SJSA1 (cell line): ENCODE measurements around the gene SPANXN2. TPM values are rescaled to one million over a fixed set of nuclear protein-coding genes. Genes with fewer than 3 reads are reported as not detected.
"Not testable (repeated sequence)": the region's sequence is repeated elsewhere in the genome, so short reads cannot be mapped to it uniquely, and the experiment has no call there.

Experiments used
- DNase-seq, 2 experiments: peaks; one replicate each; pipeline ENCODE4 v3.0.0-alpha.2; 2015 to 2020; ENCODE audit warnings: low spot score in 2 of 2, low read depth in 1 of 2
- H3K27ac ChIP-seq: fragments of 250-450 bp; sonication (Bioruptor Pico); 2 replicates; pipeline ENCODE4 v1.5.1; 2020; ENCODE audit warnings: mild to moderate bottlenecking, moderate library complexity
- H3K27me3 ChIP-seq: fragments of 250-450 bp; sonication (Bioruptor Pico); replicated peaks from 2 replicates; pipeline ENCODE4 v1.5.1; 2020; ENCODE audit warnings: mild to moderate bottlenecking, moderate library complexity
- H3K36me3 ChIP-seq: fragments of 250-450 bp; sonication (Bioruptor Pico); 2 replicates; pipeline ENCODE4 v1.5.1; 2020; ENCODE audit warnings: mild to moderate bottlenecking
- H3K4me1 ChIP-seq: fragments of 250-450 bp; sonication (Bioruptor Pico); replicated peaks from 2 replicates; pipeline ENCODE4 v1.6.1; 2021; ENCODE audit warnings: mild to moderate bottlenecking
- H3K4me3 ChIP-seq: fragments of 250-450 bp; sonication (Bioruptor Pico); 2 replicates; pipeline ENCODE4 v1.5.1; 2020; ENCODE audit warnings: mild to moderate bottlenecking
- H3K9me3 ChIP-seq: fragments of 250-450 bp; sonication (Bioruptor Pico); replicated peaks from 2 replicates; pipeline ENCODE4 v1.5.1; 2020; ENCODE audit warnings: mild to moderate bottlenecking
- total RNA-seq: library from RNA; depleted of rRNA; stranded (reverse); fragments of >200 nt; shearing (Covaris generic); gene quantifications from 2 replicates; pipeline ENCODE4 v1.2.3, GENCODE V29; 2014; rRNA removed

The SPANXN2 gene, protein sequence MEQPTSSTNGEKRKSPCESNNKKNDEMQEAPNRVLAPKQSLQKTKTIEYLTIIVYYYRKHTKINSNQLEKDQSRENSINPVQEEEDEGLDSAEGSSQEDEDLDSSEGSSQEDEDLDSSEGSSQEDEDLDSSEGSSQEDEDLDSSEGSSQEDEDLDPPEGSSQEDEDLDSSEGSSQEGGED
- not detected in 2 replicates for total RNA-seq

DNA sequence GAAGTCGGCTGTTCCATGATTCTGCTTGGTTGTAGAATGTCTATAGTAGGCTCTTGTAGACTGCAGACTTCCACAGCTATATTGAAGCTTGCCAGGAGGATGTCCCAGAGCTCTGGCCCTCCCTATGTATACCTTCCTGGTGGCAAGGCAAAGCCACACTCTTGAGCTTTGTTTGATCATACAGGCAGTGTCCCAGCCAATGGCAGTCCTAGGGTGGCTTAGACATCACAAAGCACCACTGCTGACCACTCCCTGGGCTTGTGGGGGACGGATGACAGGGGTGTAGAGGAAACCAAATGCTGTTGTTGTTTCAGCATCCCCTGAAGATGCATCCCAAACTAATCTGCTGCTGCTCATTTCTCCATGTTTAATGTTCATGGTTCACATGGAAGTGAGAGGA is at the start of gene SPANXN2:
TSS of gene SPANXN2 (minus strand) at position 101 of the 400 bp plus-strand sequence. CDS start at position 17, 84 bp downstream.
- not testable (repeated sequence) for H3K27ac ChIP-seq, H3K27me3 ChIP-seq, H3K4me3 ChIP-seq, DNase-seq, H3K36me3 ChIP-seq, H3K4me1 ChIP-seq, H3K9me3 ChIP-seq

DNA sequence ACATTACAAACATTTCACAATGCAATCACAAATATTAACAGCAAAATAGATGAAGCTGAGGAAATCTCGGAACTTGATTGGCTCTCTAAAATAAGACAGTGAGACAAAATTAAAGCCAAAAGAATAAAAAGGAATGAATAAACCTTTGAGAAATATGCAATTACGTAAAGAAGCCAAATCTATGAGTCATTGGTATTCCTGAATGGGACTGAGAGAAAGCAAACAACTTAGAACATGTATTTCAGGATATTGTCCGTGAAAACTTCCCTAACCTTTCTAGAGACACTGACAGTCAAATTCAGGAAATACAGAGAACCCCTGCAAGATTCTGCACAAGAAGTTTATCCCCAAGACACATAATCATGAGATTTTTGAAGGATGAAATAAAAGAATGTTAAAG is 48.4 kb upstream of the SPANXN2 start:
- DNase-seq: no peak
- no peaks in the 10 kb centered on the region for H3K9me3 ChIP-seq
- no peaks in the 10 kb centered on the region for H3K27me3 ChIP-seq
- H3K36me3 ChIP-seq: no peaks in the 10 kb centered on the region
- H3K4me3 ChIP-seq: no peak overlapping the region
- H3K27ac ChIP-seq: no peak overlapping the region
- H3K4me1 ChIP-seq: no peaks in the 10 kb centered on the region

DNA sequence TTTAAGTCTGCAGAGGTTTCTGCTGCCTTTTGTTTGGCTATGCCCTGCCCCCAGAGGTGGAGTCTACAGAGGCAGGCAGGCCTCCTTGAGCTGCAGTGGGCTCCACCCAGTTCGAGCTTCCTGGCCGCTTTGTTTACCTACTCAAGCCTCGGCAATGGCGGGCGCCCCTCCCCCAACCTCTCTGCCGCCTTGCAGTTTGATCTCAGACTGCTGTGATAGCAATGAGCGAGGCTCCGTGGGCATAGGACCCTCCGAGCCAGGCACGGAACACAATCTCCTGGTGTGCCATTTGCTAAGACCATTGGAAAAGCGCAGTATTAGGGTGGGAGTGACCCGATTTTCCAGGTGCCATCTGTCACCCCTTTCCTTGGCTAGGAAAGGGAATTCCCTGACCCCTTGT is 47.2 kb upstream of the SPANXN2 start:
- not testable (repeated sequence) for H3K4me3 ChIP-seq, H3K27me3 ChIP-seq, H3K36me3 ChIP-seq, DNase-seq, H3K27ac ChIP-seq, H3K4me1 ChIP-seq, H3K9me3 ChIP-seq

DNA sequence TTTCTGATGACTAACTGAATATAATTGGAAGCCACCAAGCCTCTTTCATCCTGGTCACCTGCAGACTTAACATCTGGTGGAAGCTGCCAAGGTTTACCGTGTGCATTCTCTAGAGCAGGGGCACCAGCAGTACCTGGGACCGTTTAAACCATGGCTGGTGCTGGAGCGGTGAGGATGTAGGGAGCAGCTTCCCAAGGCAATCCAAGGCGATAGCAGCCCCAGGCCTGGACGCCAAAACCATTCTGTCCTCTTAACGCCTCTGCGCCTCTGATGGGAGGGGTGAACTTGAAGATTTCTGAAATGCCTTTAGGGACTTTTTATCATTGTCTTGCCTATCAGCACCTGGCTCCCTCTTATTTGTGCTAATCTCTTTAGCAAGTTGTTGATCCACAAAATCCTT is 37.3 kb upstream of the SPANXN2 start:
- no peaks in the 10 kb centered on the region for H3K9me3 ChIP-seq
- no peaks in the 10 kb centered on the region for H3K4me1 ChIP-seq
- no peak for DNase-seq
- no peaks in the 10 kb centered on the region for H3K36me3 ChIP-seq
- no peak overlapping the region for H3K4me3 ChIP-seq
- H3K27me3 ChIP-seq: no peaks in the 10 kb centered on the region
- H3K27ac ChIP-seq: no peak overlapping the region

DNA sequence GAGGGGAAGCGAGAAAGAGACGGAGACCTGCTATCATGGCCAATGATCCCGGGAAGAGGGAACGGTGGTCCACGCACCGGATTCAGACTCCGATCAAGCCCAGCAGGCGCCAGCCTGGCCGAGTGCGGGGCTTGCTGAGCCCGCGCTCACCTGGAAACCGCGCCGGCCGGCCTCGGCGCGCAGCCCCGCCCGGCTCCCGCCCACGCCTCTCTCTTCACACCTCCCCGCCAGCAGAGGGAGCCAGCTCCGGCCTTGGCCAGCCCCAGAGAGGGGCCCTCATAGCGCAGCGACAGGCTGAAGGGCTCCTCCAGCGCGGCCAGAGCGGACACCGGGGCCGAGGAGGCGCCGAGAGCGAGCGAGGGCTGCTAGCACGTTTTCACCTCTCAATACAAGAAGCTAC is 36.8 kb upstream of the SPANXN2 start:
- no peak for DNase-seq
- no peak overlapping the region for H3K4me3 ChIP-seq
- no peaks in the 10 kb centered on the region for H3K4me1 ChIP-seq
- no peaks in the 10 kb centered on the region for H3K36me3 ChIP-seq
- no peak overlapping the region for H3K27ac ChIP-seq
- H3K9me3 ChIP-seq: no peaks in the 10 kb centered on the region
- H3K27me3 ChIP-seq: no peaks in the 10 kb centered on the region

DNA sequence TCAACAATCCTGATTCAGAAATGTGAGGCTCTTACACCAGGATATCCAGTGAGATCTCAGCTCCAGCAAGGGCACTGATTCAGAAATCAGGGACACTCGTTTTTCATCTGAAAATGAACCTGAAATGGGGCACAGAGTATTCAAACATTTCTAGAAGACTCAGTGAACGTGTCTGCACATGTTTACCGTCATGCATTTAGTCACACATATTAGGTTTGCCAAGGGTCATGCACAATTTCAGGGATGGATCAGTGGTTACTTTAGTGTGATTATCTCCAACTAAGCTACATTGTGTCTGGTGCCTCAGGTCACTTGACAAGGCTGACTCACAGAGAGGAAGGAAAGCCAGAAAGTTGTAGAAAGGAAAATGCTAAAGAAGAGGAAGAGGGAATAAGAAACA is 33.6 kb upstream of the SPANXN2 start:
- Histone ChIP-seq H3K4me1 (no peaks in the 10 kb centered on the region), H3K4me3 (no peak overlapping the region), H3K27ac (no peak overlapping the region), H3K36me3 (no peaks in the 10 kb centered on the region), H3K27me3 (no peaks in the 10 kb centered on the region), H3K9me3 (no peaks in the 10 kb centered on the region)
- DNase-seq: no peak

DNA sequence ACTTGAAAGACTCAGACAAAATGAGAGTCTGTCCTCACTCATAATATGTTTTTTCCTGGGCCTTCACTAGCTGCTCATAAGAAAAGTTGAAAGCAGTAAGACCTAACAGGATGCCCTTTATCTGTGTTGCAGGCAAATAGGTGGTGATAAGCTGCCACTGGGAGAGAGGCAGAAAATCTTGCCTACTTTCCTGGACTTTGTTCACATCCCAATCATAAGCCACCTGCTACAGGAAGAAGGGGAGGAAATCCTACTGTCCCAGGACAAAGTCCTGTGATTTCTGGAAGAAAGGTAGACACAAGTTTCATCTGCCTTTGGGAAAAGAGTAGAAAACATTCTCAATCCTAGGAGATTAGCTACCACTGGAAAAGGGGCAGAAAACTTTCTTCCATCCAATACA is 13.3 kb upstream of the SPANXN2 start:
- Histone ChIP-seq H3K4me1 (no peaks in the 10 kb centered on the region), H3K4me3 (no peak overlapping the region), H3K27me3 (no peaks in the 10 kb centered on the region), H3K9me3 (no peaks in the 10 kb centered on the region), H3K36me3 (no peaks in the 10 kb centered on the region), H3K27ac (no peak overlapping the region)
- DNase-seq: no peak

DNA sequence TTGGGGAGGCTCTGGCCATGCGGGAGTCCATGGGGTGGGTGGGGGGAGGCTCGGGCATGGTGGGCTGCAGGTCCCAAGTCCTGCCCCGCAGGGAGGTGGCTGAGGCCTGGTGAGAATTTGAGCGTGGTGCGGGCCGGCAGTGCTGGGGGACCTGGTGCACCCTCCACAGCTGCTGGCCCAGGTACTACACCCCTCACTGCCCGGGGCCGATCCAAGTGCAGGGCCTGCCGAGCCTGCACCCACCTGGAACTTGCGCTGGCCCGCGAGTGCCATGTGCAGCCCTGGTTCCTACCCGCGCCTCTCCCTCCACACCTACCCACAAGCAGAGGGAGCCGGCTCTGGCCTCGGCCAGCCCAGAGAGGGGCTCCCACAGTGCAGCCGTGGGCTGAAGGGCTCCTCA is 5.7 kb upstream of the SPANXN2 start:
- H3K4me3 ChIP-seq: no peak overlapping the region
- H3K4me1 ChIP-seq: no peaks in the 10 kb centered on the region
- H3K27me3 ChIP-seq: no peaks in the 10 kb centered on the region
- no peak overlapping the region for H3K27ac ChIP-seq
- H3K36me3 ChIP-seq: no peaks in the 10 kb centered on the region
- no peak for DNase-seq
- H3K9me3 ChIP-seq: no peaks in the 10 kb centered on the region

DNA sequence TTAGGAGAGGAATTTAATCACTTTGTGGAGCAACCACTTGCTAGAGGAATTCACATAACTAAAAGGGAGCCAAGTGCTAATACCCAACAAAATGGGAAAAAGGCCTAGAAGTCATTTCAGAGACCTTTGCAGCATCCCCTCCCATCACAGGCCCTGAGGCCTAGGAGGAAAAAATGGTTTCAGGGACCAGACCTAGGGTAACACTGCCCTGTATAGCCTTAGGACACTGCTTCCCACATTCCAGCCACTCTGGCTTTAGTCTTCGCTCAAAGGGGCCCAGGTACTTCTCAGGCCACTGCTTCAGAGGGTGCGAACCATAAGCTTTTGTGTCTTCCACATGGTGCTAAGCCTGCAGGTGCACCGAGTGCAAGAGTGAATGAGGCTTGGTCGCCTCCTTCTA is 19.1 kb downstream of the SPANXN2 start:
- H3K27me3 ChIP-seq: no peaks in the 10 kb centered on the region
- H3K4me3 ChIP-seq: no peak overlapping the region
- no peak overlapping the region for H3K27ac ChIP-seq
- H3K4me1 ChIP-seq: no peaks in the 10 kb centered on the region
- no peaks in the 10 kb centered on the region for H3K9me3 ChIP-seq
- H3K36me3 ChIP-seq: no peaks in the 10 kb centered on the region
- no peak for DNase-seq

DNA sequence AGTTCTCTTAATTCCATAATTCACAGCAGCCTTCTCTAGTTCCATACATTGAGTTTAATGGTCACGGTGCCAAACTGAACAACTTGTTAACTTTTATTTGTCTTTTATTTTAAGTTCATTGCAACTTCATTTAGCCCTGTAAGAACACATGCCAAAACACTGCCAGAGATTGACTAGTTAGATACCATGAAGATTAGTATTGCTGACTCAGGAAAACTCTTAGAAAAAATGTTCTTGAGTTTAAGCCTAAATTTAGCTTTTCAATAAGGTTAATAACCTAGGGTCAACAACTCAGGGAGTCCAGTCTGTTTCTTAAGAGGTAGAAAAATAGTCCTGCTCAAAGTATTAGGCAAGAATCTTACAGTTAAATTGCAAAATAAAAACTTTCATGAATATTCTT is 25.7 kb downstream of the SPANXN2 start:
- no peaks in the 10 kb centered on the region for H3K27me3 ChIP-seq
- no peaks in the 10 kb centered on the region for H3K36me3 ChIP-seq
- H3K27ac ChIP-seq: no peak overlapping the region
- H3K4me3 ChIP-seq: no peak overlapping the region
- no peak for DNase-seq
- no peaks in the 10 kb centered on the region for H3K9me3 ChIP-seq
- no peaks in the 10 kb centered on the region for H3K4me1 ChIP-seq

DNA sequence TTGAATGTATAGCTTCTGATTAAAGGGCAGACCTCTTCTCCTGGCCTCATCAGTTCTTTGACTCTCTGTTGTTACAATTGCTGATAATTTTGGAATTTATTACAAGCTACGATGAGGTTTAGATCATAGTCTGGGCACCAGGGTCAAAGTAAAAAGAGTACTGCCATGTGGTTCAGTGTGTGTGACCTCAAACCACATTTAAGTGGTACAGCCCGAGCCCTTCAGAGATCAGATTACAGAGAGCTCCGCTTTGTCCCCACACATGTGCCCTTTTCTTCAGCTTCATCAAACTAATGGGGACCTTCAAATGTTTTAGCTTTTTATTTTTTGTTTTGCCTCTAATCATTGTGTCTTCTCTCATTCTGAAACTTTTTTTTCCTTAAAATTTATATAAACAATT is 37.1 kb downstream of the SPANXN2 start:
- no peaks in the 10 kb centered on the region for H3K27me3 ChIP-seq
- no peaks in the 10 kb centered on the region for H3K4me1 ChIP-seq
- H3K9me3 ChIP-seq: no peaks in the 10 kb centered on the region
- H3K27ac ChIP-seq: no peak overlapping the region
- DNase-seq: no peak
- no peaks in the 10 kb centered on the region for H3K36me3 ChIP-seq
- H3K4me3 ChIP-seq: no peak overlapping the region

DNA sequence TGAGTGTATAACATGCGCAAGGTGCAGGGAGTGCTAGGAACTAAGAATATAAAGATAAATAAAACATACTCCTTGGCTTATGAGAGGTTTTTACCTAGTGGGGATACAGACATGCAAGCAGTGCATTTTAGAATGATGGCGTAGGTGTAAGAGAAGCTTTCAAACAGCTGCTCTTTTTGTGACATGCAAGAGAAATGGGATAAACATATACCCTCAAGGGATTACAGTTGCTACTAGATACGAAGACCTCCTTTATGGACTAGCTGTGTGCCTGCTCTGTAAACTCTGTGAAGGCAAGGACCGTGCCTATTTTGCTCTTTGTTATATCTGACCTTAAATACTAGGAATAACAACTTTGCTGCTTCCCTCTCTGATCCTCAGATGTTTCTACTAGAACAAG is 45.6 kb downstream of the SPANXN2 start:
- no peaks in the 10 kb centered on the region for H3K9me3 ChIP-seq
- no peaks in the 10 kb centered on the region for H3K4me1 ChIP-seq
- no peaks in the 10 kb centered on the region for H3K36me3 ChIP-seq
- H3K4me3 ChIP-seq: no peak overlapping the region
- no peaks in the 10 kb centered on the region for H3K27me3 ChIP-seq
- H3K27ac ChIP-seq: no peak overlapping the region
- no peak for DNase-seq

DNA sequence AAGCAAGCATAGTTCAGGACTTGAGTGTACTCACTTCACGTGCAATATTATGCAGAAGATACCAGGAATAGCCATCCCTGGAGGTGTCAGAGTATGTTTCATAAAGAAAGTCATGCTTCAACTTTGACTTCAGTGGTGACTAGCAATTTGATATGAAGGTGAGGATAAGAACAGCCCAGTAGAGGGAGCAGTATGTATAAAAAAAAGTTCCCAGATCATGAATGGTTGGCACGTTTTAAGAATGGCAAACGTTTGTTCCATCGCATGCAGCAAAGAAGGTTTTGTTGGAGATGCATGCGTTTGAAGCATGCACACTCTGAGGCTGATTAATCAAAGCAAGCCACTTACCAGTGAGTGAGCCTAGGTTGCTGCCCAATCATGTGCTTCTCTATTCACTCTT is 51.2 kb downstream of the SPANXN2 start:
- Histone ChIP-seq H3K27me3 (no peaks in the 10 kb centered on the region), H3K9me3 (no peaks in the 10 kb centered on the region), H3K36me3 (no peaks in the 10 kb centered on the region), H3K27ac (no peak overlapping the region), H3K4me1 (no peaks in the 10 kb centered on the region), H3K4me3 (no peak overlapping the region)
- no peak for DNase-seq

DNA sequence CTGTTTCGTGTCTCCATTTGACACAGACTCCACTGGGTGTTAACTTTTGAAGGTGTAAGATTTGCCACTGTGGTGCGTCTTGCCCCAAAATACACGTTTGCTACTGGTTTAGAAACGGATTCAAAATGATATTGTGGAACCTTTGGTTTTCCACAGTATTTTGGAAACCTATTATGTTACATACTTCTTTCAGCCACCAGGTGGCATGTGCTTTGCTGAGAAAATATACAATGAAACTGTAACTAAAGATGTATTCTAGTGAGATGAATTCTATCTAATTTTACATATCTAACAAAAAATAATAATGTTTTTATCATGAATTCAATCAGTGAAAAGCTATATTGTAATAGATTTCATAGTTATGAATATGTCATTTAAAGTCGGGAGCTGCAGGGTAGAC is 56.2 kb downstream of the SPANXN2 start:
- no peaks in the 10 kb centered on the region for H3K9me3 ChIP-seq
- H3K27ac ChIP-seq: no peak overlapping the region
- DNase-seq: no peak
- no peak overlapping the region for H3K4me3 ChIP-seq
- H3K36me3 ChIP-seq: no peaks in the 10 kb centered on the region
- H3K4me1 ChIP-seq: no peaks in the 10 kb centered on the region
- no peaks in the 10 kb centered on the region for H3K27me3 ChIP-seq

DNA sequence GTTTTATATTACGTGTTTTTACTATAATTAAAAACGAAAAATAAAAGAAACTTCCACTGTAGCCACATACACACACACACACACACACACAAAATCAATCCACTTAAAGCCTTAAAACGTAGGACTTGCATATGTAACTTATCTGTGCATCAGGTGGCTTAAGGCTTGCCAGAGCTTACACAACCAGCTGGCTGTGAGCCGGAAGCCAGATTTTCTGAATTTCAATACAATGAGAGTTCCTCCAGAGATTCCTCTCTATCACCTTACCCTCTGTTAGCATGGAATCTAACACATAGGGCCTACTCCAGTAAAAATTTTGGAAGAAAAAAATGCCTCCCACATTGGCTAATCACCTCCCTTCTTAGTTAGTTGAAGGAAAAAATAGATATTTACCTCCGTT is 56.8 kb downstream of the SPANXN2 start:
- Histone ChIP-seq H3K9me3 (no peaks in the 10 kb centered on the region), H3K27ac (no peak overlapping the region), H3K4me3 (no peak overlapping the region), H3K27me3 (no peaks in the 10 kb centered on the region), H3K36me3 (no peaks in the 10 kb centered on the region), H3K4me1 (no peaks in the 10 kb centered on the region)
- no peak for DNase-seq
